Measurements from ENCODE around the gene PDZK1.
"Not testable (repeated sequence)": the region's sequence is repeated elsewhere in the genome, so short reads cannot be mapped to it uniquely, and the experiment has no call there.

DNA sequence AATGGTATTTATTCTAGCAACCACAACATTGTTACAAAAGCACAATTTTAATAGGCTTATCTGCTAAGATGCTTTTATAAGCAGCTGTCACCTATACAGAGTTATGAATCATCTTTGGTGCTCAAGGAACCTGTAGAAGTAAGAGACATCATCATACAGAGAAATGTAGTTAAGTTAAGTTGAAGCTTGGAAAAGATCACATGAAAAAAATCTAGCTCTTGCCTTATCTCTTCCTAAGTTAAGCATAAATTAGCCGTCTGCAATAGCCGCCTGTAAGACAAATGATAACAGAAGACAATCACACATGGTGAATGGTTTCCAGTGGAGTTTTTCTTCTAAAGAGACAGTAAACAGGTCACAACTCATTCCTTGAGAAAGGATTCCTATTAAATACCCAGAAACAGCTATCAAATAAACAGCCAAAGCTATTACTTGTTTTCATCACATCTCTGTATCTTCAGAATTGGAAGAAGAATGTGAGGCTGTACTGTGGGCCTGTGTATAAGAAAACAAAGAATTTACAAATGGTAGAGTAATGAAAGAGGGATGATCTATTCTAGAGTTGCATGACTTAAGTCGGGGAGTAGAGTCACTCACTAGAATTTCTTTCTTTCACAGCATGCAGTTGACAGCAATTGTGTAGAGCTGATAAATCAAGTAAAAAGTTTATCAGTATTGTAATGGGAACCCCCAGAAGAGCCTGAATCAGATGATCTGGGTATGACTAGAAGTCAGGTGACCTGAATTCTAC is 36.0 kb downstream of the PDZK1 start:
- TF ChIP-seq, protein P1, sequence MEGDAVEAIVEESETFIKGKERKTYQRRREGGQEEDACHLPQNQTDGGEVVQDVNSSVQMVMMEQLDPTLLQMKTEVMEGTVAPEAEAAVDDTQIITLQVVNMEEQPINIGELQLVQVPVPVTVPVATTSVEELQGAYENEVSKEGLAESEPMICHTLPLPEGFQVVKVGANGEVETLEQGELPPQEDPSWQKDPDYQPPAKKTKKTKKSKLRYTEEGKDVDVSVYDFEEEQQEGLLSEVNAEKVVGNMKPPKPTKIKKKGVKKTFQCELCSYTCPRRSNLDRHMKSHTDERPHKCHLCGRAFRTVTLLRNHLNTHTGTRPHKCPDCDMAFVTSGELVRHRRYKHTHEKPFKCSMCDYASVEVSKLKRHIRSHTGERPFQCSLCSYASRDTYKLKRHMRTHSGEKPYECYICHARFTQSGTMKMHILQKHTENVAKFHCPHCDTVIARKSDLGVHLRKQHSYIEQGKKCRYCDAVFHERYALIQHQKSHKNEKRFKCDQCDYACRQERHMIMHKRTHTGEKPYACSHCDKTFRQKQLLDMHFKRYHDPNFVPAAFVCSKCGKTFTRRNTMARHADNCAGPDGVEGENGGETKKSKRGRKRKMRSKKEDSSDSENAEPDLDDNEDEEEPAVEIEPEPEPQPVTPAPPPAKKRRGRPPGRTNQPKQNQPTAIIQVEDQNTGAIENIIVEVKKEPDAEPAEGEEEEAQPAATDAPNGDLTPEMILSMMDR (conservative IDR thresholded peaks at IDR 0.05; ENCODE audit: low read length), result not testable (repeated sequence)
- TF ChIP-seq EZH2phosphoT487 (IDR thresholded peaks at IDR 0.05; ENCODE audit: borderline replicate concordance), result not testable (repeated sequence)

Data from Loucy (cell line).